ENCODE data around the gene SLC29A2.
"Not testable (repeated sequence)": the region's sequence is repeated elsewhere in the genome, so short reads cannot be mapped to it uniquely, and the experiment has no call there.

GRCh38 chr11:66320748-66321147 is 50.8 kb downstream of the SLC29A2 start:
- TF ChIP-seq POLR2A (IDR thresholded peaks at IDR 0.05; ENCODE audit: low read depth, low read length); CTCF (IDR thresholded peaks at IDR 0.05; ENCODE audit: extremely low read depth in 1 of 2, insufficient read depth in 1 of 2, low read depth in 1 of 2, low read length in 2 of 2); EZH2 (IDR thresholded peaks at IDR 0.05; ENCODE audit: borderline replicate concordance, low read depth, low read length, severe bottlenecking); POLR2AphosphoS5 (IDR thresholded peaks at IDR 0.05; ENCODE audit: insufficient read depth, low read depth, low read length); MYC (IDR thresholded peaks at IDR 0.05; ENCODE audit: low read depth, low read length): not testable (repeated sequence)
